Measurements from ENCODE around the gene CFAP92.

Gene CFAP92, protein sequence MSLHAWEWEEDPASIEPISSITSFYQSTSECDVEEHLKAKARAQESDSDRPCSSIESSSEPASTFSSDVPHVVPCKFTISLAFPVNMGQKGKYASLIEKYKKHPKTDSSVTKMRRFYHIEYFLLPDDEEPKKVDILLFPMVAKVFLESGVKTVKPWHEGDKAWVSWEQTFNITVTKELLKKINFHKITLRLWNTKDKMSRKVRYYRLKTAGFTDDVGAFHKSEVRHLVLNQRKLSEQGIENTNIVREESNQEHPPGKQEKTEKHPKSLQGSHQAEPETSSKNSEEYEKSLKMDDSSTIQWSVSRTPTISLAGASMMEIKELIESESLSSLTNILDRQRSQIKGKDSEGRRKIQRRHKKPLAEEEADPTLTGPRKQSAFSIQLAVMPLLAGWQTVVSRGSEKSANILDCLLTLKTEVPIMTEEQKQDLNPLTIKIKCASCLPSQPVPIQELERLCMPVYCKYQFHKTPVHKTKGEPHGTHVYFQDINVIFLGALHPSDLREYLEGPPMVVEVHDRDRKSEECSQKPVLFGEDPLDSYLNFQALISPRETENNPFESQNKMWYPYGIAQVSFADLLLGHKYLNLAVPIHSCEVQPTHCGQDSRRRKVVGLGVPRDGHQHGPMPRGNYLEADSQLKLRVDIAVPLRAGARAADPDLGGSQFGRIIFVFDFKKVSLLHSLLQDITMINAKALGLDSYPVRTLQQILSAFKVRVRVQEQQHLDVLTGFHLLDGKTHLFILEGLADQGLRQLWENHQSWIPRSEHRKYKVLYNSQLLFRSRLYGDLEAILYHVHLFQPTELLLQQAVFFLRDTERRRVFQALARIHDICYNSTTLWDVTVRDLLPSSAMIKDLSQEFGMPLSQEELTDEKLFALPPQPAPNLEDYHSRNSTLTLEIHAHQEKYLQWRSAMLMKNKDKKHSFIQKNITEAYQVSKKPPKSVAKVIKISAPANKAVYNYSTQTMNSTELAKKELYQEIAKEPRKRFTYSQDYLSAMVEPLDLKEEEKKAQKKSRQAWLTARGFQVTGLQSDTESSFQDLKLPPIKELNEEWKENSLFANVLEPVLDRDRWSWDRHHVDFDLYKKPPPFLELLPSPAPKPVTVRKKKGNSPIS

DNA sequence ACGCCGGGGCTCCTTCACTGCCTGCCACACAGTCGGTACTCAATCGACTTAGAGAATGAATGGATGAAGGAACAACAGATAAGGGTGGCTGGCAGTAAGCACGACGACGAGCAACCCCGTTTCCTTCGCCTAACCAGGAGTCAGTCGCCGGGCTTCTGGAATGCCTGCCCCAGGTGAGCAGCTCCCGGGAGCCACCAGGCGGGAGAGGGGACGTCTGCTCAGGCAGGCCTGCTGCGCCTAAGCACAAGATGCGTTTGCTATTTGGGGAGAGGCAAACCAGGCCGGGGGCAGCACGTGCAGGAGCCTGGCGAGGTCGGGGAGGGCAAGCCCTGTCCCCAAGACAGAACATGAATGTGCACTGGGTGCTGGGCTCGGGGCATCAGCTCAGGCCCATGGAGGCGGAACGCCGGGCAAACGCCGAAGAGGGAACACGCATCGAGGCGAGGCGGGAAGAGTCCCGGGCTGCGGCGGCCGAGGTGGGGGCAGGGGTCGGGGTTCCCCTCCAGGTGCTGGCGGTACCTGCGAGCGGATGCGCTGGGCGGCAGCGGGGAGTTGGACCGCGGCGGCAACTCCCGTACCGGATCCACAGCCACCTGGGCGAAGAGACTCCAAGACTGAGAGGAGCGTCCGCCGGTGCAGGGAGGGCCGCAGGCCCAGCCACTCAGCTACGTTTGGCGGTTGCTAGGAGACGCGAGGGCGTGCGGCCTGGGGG lies at the start of gene CFAP92:
Gene CFAP92, minus strand, starts transcription at position 616 of the 712 bp plus-strand sequence. CDS start 772 bp downstream, outside the sequence.
- DNase-seq (ENCODE audit: low read depth, low spot score) = peak; percentile 76

DNA sequence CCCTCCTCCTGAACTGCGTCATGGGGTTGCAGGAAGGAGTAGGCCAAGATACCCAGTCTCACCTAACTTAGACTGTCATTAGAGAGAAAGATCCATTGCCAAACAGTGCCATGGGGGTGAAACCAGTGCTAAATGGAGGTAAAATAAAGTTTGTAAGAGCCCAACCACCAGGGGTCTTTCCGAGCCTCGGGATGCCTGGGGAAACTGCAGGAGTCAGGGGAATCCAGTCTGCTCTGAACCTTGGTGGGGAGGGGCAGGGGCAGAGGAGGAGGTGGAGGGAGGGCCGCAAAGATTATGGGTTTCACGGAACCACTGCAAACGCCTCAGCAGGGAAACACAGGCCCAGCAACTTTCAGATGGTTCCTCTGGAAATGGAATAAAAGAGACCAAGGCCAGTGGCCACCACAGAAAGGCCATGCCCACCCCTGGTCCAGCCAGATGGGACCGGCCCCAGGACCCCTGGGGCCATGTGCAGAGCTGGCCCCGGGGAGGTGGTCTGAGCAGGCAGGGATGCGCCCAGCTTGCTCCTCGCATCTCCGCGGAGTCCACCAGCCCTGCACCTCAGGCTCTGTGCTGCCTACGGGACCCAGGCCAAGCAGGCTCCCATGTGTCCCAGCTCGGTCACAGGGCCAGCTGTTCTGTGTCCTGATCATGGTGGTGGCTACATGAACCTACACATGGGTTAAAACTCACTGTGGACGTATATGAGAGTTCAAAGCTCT lies 46.9 kb upstream of the CFAP92 start:
- DNase-seq (ENCODE audit: low read depth, low spot score) = no peak

DNA sequence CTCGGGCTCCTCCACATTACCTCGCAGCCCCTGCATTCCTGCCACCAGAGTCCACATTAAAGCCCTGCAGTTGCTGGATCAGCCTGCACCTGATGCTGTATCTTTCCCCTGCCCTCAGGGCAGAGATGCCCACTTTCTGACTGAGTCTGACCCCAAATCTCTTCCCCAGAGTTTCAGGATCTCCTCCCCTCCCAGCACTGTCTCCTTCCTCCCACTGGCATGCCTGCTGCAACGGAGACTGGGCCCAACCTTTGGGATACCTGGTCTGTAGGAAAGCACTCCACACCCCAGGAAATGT lies 46.1 kb upstream of the CFAP92 start:
- DNase-seq (ENCODE audit: low read depth, low spot score) = no peak

DNA sequence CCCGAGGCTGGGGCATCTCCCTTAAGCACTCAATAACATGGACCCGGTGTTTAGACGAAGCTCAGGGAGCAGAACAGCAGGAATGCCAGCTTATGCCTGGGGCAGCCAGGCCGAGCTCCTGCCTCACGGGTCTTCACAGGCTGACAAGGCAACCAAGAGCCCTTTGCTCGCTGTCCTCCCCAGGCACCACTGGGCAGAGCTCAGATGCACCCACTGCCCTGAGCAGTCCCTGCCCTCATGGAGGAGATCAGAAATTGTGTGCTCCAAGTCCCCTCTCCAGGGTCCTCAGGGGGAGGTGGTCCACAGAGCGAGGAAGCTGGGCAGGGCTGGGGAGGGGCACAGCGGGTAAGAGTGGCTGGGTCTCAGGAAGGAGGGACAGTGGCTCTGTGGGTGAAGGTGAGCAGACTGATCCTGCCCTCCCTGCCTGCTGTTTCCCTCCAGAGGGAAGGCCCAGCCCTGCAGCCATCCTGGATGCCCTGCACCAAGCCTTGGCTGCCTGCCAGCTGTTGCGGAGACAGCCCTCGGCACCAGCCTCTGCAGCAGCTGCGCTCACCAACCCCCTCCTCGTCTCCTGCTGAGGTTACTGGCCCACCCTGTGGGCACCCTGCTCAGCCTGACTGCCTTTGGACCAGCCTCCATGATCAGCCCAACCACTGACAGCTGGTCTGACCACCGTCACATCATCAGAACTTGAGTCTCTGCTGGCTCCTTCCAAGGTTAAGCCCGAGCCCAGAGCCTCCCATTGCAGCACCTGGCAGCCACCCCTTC lies 45.6 kb upstream of the CFAP92 start:
- DNase-seq (ENCODE audit: low read depth, low spot score) = no peak

DNA sequence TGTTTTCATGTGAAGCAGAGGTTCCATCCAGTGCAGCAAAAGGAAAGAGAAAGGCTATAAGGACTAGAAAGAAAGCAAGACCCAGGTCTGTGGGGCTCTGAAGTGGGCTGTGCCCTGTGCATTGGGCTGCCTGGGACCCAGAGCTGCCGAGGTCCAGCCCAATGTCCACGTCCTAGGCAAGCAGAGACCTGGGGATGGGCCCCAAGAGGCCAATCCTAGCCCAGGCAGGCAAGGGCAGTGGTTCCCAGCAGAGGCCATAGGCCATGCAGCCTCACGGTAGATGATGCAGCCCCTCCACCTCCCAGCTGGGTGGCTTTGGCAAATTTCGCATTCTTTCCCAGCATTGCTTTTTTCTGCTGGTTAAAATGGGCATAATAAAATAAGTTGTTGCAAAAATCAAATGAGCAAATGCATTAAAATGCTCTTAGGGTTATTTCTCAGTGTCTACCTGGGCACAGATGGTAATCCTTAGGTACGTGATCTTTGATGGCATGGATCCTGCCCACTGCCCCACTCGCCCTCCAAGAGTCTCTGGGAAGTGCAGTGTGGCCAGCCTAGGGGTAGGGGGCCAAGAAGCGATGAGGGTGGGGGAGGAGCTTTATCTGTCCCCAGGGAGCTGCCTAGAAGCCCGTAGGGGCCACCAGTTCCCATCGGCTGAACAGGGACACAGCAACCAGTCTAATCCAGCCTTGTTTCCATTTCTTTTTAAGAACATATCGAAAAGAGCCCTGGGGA lies 44.4 kb upstream of the CFAP92 start:
- no peak for DNase-seq (ENCODE audit: low read depth, low spot score)

DNA sequence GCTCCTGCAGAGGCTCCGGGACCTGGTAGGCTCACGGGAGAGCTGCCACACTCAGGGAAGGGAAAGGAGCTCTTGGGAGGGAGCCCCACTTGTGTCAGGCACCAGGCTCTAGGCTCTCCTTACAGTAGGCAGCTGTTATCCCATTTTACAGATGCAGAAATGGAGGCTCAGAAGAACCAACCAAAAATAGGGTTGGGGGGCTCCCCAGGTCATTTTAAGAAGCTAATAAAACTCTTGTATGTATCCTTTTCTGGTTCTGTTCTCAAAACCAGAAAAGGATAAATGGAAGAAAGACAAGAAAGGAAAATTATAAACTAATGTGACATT lies 43.2 kb upstream of the CFAP92 start:
- DNase-seq (ENCODE audit: low read depth, low spot score) = no peak

DNA sequence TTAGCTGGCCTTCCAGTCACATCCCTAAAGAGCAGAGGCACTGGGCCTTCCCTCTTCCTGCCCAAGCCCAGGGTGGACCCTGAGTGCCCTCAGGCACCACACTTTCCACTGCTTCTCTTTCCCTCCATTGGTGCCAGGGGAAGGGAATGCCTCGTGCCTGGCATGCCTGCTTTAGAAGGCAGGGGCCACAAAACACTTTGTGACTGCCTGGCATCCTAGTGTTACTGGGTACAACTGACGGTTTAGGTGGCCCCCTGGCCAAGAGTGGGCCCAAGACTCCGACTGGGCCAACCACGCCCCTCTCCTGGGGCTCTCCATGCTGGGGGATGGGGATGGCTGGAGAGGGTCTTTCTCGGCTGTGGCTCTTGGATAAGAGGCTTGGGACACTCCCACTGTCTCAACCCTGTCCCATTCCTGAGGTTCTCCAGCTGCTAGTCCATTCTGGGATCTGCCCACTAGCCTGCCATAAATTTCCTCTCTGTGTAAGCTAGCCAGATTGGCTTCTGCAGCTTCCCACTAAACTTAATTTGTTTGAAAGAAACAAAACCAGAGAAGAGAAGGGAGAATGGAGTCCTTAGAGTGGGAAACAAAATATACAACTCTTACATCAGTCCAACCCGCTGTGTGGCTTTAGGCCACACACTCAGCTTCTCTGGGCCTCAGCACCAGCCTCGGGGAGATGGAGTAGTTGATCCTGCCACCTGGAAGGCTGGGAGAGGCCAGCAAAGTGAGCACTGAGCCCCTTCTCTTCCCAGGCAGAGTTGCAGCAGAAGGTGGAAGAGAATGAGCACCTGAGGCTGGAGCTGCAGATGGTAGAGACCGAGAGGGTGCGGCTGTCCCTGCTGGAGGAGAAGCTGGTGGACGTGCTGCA lies 42.6 kb upstream of the CFAP92 start:
- no peak for DNase-seq (ENCODE audit: low read depth, low spot score)

DNA sequence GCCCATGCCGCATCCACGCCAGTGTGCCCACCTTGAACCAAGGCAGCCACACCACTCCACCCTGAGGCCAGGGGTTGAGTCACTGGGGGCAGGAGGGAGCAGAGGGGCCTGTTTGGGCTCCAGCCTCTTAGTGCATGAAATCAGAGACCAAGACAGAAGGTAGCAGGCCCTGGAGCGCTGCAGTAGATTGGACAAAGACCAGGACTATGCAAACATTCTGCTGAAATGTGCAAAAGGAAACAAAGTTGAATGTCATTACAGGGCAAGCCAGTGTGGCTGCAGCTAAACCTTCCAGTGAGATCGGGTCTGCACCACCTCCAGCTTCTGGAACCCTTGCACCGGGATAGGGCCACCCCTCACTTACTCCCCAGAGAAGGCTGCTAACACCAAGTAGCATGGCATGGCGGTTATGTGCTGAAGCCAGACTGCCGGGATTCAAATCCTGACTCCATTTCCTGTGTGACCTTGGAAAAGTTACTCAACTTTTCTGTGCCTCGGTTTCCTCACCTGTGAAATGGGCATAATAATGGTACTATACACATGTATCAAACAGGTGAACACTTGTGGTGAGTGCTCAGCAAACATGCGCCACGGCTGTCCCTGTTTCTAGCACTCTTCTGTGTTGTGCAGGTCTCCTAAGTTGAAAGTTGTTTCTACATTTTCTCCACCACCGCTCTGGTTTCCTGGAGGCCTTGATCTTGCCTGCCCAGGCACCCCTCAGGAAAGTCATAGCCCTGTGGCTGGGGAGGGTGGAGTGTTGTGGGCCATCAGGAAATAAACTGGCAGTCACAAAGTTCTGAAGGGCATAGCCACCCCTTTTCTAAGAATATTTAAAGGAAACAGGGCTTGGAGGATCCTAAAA lies 41.7 kb upstream of the CFAP92 start:
- DNase-seq (ENCODE audit: low read depth, low spot score) = no peak

DNA sequence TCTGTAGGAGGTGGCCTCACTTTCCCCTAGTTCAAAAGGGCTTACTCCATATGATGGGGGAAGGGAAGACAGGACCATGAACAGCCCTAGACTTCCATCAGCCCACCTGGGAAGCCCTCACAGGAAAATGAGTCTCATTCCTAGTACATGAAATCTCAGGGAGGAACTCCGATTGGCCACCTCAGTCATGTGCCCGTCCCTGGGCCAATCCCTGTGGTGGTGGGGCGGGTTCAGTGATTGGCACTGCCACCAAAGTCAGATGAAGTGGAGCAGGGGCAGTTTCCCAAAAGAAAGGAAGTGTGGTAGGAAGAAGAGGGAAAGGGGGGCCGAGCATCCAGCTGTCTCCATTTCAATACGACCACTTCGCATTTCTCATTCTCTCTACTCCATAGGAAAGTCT lies 40.8 kb upstream of the CFAP92 start:
- DNase-seq (ENCODE audit: low read depth, low spot score) = no peak

DNA sequence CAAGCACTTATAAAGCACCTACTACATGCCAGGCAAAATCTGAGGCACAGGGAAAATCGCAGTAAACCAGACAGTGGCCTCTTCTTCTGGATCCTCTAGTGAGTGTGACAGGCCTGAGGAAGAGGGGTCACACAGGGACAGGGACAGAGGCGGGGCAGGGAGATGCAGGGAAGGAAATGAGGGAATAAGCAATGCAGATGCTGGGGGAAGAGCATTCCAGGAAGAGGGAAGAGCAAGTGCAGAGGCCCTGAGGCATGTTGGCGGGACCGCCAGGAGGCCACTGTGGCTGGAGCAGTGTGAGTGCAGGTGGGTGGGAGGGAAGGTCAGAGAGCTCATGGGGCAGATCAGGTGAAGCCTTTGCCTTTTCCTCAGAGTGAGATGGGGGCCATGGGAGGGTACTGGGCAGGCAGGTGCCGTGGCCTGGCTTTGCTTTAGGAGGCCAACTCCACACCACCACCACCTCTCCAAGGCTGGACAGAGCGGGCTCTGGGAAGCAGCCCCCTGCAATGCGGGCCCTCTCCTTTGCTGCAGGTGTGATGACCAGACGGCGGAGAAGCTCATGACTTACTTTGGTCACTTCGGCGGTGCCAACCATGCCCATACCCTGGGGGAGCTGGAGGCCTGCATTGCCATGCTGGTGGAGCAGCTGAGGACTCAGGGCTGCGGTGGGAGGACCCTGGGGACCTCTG lies 39.9 kb upstream of the CFAP92 start:
- no peak for DNase-seq (ENCODE audit: low read depth, low spot score)

DNA sequence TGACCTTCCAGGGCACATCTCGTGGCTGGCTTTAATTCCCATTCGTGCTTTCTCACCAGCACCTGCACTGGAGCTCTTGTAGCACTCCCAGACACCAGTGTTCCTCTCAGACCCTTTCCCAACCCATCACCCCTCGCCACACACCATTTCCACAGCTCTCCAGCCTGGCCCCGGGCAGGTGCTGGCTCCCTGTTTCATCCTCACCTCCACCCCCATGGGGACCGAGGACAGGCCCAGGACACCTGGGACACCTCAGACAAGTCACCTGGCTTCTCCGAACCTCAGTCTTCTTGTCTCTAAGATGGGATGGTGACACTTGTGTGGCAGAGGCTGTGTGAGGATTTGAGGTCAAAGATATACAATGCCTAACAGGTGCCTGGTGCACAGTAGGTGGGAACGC lies 39.3 kb upstream of the CFAP92 start:
- no peak for DNase-seq (ENCODE audit: low read depth, low spot score)

DNA sequence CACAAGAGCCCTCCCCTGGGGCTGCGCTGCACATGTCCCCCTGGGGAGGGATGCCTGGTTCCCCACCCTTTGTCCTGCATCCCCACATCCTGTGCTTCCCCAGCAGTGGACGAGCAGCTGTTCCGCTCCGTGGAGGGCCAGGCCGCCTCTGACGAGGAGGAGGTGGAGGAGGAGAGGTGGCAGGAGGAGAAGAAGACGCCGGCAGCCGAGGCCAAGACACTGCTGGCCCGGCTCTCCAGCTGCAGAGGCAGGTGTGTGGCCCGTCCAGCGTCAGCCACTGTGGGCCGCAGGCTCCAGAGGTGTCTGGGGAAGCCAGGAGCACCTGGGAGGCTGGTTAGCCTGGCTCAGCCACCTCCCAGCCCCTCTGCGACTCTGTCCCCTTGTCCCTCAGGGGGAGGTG lies 38.8 kb upstream of the CFAP92 start:
- no peak for DNase-seq (ENCODE audit: low read depth, low spot score)

DNA sequence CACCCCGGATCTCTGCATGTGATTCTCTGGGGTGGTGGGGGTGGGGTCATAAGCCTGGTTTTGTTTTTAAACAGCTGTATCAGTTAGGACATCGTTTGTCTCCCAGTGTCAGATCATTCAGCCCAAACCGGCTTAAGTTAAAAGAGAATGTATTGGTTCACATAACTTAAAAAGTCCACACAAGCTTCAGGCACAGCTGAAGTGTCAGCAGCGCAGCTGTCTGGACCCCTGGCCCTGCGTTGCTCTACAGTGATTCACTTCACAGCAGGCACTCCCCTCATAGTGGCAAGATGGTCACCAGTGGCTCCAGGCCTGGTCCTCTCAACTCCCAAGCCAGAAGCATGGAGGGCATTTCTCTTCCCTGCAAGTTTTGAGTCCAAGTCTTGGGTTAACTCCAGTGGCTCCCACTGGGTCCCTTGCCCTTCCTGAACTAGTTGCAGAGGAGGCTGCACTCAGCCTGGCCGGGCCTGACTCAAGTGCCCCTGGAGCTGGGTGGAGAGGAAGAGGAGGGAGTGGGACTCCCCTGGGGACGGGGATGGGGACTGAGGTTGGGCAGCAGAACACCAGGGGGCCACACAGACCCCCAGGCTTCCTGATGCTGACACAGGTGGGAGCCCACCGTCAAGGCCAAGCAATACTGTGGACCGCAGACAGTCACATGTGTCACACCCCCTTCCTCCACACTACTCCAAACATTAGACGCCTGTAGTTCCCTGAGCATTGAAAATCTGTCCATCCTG lies 37.8 kb upstream of the CFAP92 start:
- no peak for DNase-seq (ENCODE audit: low read depth, low spot score)

DNA sequence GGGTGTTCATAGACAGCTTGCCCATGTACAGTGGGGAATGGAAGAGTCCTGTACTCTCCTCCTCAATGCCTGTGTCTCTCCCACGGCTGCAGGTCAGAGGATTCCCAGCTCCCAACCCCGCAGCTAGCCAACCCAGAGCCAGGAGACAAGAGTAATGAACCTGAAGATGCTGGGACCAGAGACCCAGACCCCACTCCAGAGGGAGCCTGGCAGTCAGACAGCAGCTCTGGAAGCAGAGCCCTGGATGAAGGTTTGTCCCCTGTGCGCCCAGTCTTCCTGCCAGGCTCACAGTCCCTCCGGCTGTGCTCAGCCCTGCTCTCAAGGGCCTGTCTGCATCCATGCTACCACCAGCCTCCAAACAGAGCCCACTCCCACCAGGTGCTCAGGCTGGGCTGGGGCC lies 36.7 kb upstream of the CFAP92 start:
- DNase-seq (ENCODE audit: low read depth, low spot score) = no peak

DNA sequence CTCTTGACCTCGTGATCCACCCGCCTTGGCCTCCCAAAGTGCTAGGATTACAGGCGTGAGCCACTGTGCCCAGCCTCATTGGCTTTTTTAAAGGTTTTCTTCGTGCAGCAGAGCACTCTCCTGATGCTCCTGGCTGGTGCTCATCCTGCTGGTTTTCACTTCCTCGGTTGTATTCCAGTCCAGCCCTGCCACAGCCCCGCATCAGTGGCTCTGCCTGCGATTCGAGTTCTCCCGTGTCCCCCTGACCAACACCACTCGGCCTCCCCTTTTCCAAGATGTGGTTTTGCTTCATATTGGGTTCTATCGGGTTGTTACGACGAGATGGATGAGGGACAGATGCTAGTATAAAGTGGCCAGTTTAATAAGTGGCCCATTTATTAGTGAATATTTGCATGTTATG lies 35.0 kb upstream of the CFAP92 start:
- DNase-seq (ENCODE audit: low read depth, low spot score) = no peak

DNA sequence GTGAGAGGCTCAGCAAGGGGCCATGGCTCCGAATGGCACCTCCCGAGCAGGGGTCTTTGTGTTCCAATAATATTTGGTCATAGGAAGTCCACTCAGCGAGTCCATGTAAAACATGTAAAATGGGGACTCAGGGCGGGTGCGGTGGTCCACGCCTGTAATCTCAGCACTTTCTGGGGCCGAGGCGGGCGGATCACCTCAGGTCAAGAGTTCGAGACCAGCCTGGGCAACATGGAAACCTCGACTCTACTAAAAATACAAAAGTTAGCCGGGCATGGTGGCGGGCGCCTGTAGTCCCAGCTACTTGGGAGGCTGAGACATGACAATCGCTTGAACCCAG lies 33.6 kb upstream of the CFAP92 start:
- no peak for DNase-seq (ENCODE audit: low read depth, low spot score)

Data from activated CD4-positive, CD25-positive, alpha-beta regulatory T cell treated with anti-CD3 and anti-CD28 coated beads, Interleukin-2, amount 50 U/mL, for 16 hours (primary cell).